Mesodermal cell (in vitro differentiated cells): ENCODE data around the gene XRCC5.

Source experiments
- H3K27ac ChIP-seq: 2 replicates; pipeline ENCODE4 v1.7.0; 2013; ENCODE audit warnings: mild to moderate bottlenecking, low read depth, low read length, moderate library complexity; ENCODE audit not compliant: severe bottlenecking
- H3K36me3 ChIP-seq: 2 replicates; pipeline ENCODE4 v1.7.1; 2013; ENCODE audit warnings: mild to moderate bottlenecking, low read length, moderate library complexity; ENCODE audit not compliant: control insufficient read depth, insufficient read depth
- H3K4me1 ChIP-seq: one replicate; pipeline ENCODE4 v1.7.1; 2013; ENCODE audit warnings: mild to moderate bottlenecking, low read length; ENCODE audit not compliant: insufficient read depth, control insufficient read depth, poor library complexity, severe bottlenecking
- H3K4me3 ChIP-seq: 2 replicates; pipeline ENCODE4 v1.7.0; 2013; ENCODE audit warnings: low read length, control low read depth, mild to moderate bottlenecking; ENCODE audit not compliant: insufficient read depth, poor library complexity, severe bottlenecking; ENCODE audit errors: extremely low read depth
- H3K9me3 ChIP-seq: 2 replicates; pipeline ENCODE4 v1.7.1; 2013; ENCODE audit warnings: mild to moderate bottlenecking, low read length, moderate library complexity; ENCODE audit not compliant: control insufficient read depth
- WGBS, 2 experiments: methylation state at CpG; one replicate each; pipeline ENCODE4 v1.1.5; 2013; ENCODE audit warnings: missing lambda C conversion rate in 2 of 2; ENCODE audit not compliant: insufficient coverage in 2 of 2; 5-methylcytosine and 5-hydroxymethylcytosine counted together

XRCC5 gene

DNA sequence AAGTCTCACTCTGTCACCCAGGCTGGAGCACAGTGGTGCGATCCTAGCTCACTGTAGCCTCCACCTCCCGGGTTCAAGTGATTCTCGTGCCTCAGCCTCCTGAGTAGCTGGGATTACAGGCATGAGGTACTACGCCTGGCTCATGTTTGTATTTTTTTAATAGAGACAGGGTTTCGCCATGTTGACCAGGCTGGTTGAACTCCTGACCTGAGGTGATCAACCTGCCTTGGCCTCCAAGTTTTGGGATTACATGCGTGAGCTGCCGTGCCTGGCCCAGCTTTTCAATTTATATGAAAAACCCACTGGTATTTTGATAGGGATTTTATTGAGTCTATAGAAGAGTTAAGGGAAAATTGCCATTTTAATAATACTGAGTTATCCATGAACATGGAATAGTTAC lies 63.3 kb downstream of the XRCC5 start:
- H3K36me3 ChIP-seq = peaks cover 85% of the 10 kb centered on the region
- H3K27ac ChIP-seq = no peak overlapping the region
- whole genome bisulfite sequencing, 2 experiments = 86 to 98% methylated on average over 5 to 6 of the region's 7 CpGs
- no peaks in the 10 kb centered on the region for H3K9me3 ChIP-seq
- no peaks in the 10 kb centered on the region for H3K4me1 ChIP-seq
- no peak overlapping the region for H3K4me3 ChIP-seq

DNA sequence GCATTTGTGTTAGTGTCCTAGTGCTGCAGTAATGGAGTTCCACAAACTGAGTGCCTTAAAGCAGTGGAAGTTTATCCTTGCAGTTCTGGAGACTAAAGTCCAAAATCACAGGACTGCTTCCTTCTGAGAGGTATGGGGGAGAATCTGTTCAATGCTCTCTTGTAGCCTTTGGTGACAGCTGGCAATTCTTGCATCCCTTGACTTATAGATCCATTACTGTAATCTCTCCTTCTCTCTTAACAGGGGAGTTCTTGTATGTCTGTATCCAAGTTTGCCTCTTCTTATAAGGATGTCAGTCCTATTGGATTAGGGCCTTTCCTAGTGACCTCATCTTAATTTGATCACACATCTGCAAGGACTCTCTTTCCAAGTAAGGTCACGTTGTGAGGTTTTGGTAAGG lies 69.9 kb downstream of the XRCC5 start:
- 100% methylated on average over 1 of the region's 1 CpG for WGBS, 2 experiments
- Histone ChIP-seq H3K4me3 (no peak overlapping the region), H3K4me1 (peaks cover 5% of the 10 kb centered on the region), H3K36me3 (peaks cover 88% of the 10 kb centered on the region), H3K9me3 (no peaks in the 10 kb centered on the region), H3K27ac (no peak overlapping the region)

DNA sequence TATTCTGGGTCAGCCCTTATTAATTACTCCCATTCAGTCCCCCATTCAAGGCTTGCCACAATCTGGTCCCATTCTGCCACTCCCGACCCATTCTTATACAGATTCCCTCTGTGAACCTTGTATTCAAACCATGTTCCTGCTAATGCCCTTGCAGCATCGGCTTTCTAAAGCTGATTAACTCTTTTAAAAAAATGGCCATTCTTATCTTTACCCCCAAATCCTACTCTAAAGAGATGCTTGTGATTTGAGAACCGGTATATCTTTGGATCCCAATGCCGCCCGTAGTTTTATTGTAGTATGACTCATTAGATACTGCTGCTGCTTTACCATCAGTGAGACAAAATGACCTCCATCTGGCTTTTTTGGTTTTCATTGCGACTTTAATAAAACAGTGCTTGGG lies 72.2 kb downstream of the XRCC5 start:
- peaks cover 85% of the 10 kb centered on the region for H3K36me3 ChIP-seq
- H3K4me3 ChIP-seq = no peak overlapping the region
- H3K9me3 ChIP-seq = no peaks in the 10 kb centered on the region
- 69 to 96% methylated on average over 2 to 4 of the region's 6 CpGs for WGBS, 2 experiments
- H3K4me1 ChIP-seq = peaks cover 6% of the 10 kb centered on the region
- H3K27ac ChIP-seq = no peak overlapping the region

DNA sequence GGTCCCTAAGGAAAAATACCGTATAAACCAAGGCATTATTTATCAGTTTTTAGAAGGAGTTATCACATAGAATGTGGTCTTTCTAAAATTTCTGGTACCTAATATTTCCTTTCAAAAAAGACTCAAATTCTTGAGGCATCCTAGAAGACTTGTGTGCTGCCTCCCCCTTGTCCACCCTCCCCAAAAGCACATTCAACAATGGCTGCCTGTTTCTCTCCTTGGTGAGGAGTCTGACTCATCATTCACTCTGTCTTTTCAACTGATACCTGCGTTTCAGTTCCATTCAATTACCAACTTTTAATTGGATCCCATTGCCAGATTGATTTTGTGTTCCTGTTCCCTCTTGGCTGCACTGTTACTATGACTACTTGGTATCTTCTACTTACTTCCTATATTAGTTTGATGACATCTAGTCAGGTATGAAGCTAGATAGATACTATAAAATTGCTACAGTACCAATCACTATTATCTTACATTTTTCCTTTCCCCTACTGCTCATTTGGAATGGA lies 72.9 kb downstream of the XRCC5 start:
- no peak overlapping the region for H3K27ac ChIP-seq
- peaks cover 84% of the 10 kb centered on the region for H3K36me3 ChIP-seq
- no peaks in the 10 kb centered on the region for H3K9me3 ChIP-seq
- WGBS, 2 experiments = 0 to 60% methylated on average over 1 of the region's 2 CpGs
- H3K4me1 ChIP-seq = peaks cover 10% of the 10 kb centered on the region
- no peak overlapping the region for H3K4me3 ChIP-seq

DNA sequence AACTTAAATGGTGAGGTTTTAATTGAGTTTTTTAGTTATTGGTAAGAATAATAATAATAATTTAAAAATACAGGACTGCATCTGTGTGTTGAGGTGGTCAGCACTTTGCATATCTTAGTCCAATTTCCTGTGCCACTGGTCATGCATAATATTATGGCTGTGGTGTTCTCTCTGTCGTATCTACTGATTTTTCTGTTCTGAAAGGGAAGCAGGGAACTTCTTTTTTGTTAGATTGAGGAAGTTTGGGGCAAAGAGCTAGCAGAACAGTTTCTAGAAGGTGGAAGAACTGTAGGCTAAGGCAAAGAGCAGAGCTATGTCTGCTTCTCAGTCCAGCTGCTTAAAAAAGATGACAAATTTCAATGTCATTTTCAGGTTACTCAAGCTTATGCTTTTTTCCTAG lies 74.3 kb downstream of the XRCC5 start:
- Histone ChIP-seq H3K27ac (no peak overlapping the region), H3K36me3 (peaks cover 78% of the 10 kb centered on the region)
- WGBS, 2 experiments = 100% methylated on average over 1 of the region's 1 CpG; no CpG with 5 or more reads in 1 of the 2 experiments

DNA sequence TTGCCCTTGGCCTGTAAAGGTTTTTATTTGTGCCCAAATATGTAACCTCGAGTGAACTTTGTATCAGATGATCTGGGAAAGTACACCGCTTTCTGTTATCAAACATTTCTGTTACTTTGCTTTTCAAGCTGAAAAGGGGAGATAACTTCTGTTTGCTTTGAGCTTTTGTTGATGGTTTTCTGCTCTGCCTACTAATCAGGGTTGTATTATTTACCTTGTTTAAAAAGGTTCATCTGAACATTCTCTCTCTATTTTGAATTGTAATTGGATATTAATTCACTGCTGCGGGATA lies 79.4 kb downstream of the XRCC5 start:
- no peak overlapping the region for H3K4me3 ChIP-seq
- peaks cover 13% of the 10 kb centered on the region for H3K4me1 ChIP-seq
- no peak overlapping the region for H3K27ac ChIP-seq
- H3K36me3 ChIP-seq = peaks cover 74% of the 10 kb centered on the region
- H3K9me3 ChIP-seq = no peaks in the 10 kb centered on the region
- WGBS, 2 experiments = 100% methylated on average over 2 of the region's 3 CpGs; no CpG with 5 or more reads in 1 of the 2 experiments

More for the DNA sequence above, 74.3 kb downstream of the XRCC5 start:
- H3K9me3 ChIP-seq = no peaks in the 10 kb centered on the region
- peaks cover 18% of the 10 kb centered on the region for H3K4me1 ChIP-seq
- H3K4me3 ChIP-seq = no peak overlapping the region

DNA sequence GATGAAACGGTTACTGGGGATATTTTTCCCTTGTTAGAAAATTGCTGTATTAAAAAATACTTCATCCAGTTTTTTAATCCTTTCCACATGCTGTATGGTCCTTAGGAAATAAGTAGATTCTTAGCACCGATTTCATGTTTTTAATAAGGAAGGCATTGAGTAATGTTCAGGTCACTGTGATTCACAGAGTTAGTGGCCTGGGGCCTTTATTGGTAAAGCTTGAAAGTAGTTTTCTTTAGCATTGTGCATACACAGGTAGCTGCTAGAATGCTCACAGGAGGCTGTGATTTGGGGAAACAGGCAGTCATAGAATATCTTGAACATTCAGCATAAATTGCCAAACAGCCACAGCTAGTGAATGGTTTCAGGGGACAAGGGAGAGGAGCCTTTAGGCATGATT lies 79.8 kb downstream of the XRCC5 start:
- Histone ChIP-seq H3K27ac (no peak overlapping the region), H3K4me1 (peaks cover 13% of the 10 kb centered on the region), H3K9me3 (no peaks in the 10 kb centered on the region), H3K36me3 (peaks cover 74% of the 10 kb centered on the region), H3K4me3 (no peak overlapping the region)
- WGBS, 2 experiments = 86 to 100% methylated on average over 1 of the region's 2 CpGs

DNA sequence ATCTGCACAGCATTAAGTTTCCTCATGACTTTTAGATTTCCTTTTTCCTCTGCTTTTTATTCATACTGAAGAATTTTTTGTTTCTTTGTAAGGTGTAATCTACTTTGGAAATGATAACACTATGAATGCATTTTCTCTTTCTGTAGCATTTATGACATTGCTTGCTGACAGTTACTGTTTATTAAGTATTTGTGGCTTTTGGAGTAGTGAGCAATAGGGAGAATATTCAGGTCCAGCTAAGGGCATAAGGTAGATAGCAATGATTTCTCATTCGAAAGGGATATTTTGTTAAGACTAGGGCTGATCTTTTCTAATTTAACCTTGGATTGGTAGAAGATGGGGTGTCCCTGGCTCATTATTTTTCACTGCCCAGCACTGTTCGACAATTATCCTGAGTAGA lies 80.3 kb downstream of the XRCC5 start:
- Histone ChIP-seq H3K36me3 (peaks cover 73% of the 10 kb centered on the region), H3K27ac (no peak overlapping the region), H3K4me1 (peaks cover 13% of the 10 kb centered on the region), H3K9me3 (no peaks in the 10 kb centered on the region), H3K4me3 (no peak overlapping the region)
- 89 to 100% methylated on average over 1 of the region's 2 CpGs for WGBS, 2 experiments

DNA sequence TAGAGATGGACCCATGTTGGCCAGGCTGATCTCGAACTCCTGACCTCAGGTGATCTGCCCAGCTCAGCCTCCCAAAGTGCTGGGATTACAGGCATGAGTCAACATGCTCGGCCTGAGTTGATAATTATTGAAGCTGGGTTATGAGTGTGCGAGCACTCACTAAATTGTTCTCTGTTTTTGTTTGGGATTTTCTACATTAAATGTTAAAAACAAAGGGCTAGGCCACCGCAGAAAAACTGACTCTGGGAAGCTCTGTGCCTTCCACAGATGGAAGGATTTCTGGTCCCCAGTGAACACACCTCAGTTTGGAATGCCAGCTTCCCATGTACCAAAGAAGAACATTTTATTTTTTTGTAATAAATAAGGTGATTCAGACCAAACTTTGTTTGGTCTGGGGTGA lies 83.0 kb downstream of the XRCC5 start:
- no peak overlapping the region for H3K27ac ChIP-seq
- H3K4me1 ChIP-seq = peaks cover 20% of the 10 kb centered on the region
- 88 to 100% methylated on average over 3 of the region's 4 CpGs for WGBS, 2 experiments
- H3K4me3 ChIP-seq = no peak overlapping the region
- H3K9me3 ChIP-seq = no peaks in the 10 kb centered on the region
- peaks cover 84% of the 10 kb centered on the region for H3K36me3 ChIP-seq

DNA sequence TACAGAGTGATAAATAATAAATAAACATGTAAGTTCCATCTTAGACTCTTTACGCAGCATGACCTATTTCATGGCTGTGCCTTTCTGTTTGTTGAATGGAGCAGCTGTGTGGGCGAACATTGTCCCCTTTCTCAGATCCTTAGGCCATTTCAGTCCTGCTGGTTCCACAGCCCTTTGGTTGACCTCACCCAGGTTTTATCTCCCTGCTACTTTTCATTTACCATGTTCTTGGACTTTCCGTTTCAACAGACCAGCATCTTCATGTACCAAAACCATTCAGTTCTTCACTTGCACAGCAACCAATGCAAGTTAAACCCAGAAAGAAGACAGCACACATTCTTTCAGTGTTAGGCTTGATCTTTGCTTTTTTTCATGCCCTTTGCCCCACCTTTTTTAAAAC lies 83.8 kb downstream of the XRCC5 start:
- 100% methylated on average over 2 to 3 of the region's 3 CpGs for WGBS, 2 experiments

DNA sequence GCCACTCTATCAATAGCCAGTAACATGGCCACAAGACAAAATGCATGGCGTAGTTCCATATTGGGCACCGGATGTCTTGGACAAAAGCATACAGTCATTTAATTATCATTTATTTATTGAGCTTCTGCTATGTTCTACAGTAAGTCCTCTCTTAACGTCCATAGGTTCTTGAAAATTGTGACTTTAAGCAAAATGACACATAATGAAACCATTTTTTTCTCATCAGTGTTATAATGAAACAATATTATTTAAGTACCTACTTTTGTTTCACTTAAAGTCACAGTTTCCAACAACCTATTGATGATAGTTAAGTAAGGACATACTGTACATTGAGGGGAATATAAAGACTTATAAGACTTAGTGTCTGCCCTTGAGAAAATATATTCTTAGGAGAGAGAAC lies 84.9 kb downstream of the XRCC5 start:
- WGBS, 2 experiments = 94% methylated on average over 2 of the region's 3 CpGs; no CpG with 5 or more reads in 1 of the 2 experiments
- peaks cover 94% of the 10 kb centered on the region for H3K36me3 ChIP-seq
- peaks cover 12% of the 10 kb centered on the region for H3K4me1 ChIP-seq
- no peak overlapping the region for H3K27ac ChIP-seq
- no peaks in the 10 kb centered on the region for H3K9me3 ChIP-seq
- no peak overlapping the region for H3K4me3 ChIP-seq

More for the DNA sequence above, 83.8 kb downstream of the XRCC5 start:
- peaks cover 88% of the 10 kb centered on the region for H3K36me3 ChIP-seq
- H3K27ac ChIP-seq = no peak overlapping the region
- H3K9me3 ChIP-seq = no peaks in the 10 kb centered on the region
- no peak overlapping the region for H3K4me3 ChIP-seq
- peaks cover 16% of the 10 kb centered on the region for H3K4me1 ChIP-seq
